Stimulated activated CD8-positive, alpha-beta memory T cell treated with anti-CD3 and anti-CD28 coated beads, Interleukin-7, amount 100 ng/mL, for 48 hours (primary cell): ENCODE data around the gene CEP20.
"Not testable (repeated sequence)": the region's sequence is repeated elsewhere in the genome, so short reads cannot be mapped to it uniquely, and the experiment has no call there.

Source experiments
- DNase-seq, 2 donors: peaks; one replicate each; pipeline ENCODE4 v3.0.0-alpha.2; 2020; ENCODE audit warnings: low read depth in 1 of 2; ENCODE audit errors: extremely low read depth in 1 of 2

The CEP20 gene

DNA sequence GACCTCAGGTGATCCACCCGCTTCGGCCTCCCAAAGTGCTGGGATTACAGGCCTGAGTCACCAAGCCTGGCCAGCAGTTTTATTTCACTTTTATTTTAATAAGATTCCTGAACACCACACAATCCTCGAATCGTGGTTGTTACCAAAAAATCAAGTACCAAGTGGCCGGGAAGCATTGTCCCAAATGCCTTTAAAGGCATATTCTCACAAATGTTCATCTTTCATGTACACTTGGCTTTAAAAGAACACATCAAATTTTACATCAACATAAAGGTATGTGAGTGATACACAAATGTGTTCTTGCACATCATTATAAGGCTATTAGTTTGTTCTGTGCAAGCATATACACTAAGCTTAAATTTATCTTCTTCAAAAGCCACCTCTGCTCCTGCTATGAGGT lies 23.5 kb downstream of the CEP20 start:
- DNase-seq = no peak

DNA sequence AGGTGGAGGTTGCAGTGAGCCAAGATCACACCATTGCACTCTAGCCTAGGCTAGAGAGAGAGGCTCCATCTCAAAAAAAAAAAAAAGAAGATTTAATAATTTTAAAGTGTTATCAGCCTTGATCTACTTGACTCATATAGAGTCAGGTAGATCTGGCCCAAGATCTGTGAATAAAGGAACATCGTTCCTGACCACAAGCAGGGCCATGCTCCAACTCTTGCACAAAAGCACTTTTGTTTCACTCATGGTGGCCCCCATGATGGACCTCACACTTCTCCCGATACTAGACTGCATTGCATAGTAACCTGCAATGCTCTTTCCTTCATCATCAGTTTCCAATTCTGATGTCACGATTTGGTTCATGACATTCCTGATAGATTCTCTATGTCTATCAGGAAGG lies 26.4 kb downstream of the CEP20 start:
- DNase-seq = no peak

DNA sequence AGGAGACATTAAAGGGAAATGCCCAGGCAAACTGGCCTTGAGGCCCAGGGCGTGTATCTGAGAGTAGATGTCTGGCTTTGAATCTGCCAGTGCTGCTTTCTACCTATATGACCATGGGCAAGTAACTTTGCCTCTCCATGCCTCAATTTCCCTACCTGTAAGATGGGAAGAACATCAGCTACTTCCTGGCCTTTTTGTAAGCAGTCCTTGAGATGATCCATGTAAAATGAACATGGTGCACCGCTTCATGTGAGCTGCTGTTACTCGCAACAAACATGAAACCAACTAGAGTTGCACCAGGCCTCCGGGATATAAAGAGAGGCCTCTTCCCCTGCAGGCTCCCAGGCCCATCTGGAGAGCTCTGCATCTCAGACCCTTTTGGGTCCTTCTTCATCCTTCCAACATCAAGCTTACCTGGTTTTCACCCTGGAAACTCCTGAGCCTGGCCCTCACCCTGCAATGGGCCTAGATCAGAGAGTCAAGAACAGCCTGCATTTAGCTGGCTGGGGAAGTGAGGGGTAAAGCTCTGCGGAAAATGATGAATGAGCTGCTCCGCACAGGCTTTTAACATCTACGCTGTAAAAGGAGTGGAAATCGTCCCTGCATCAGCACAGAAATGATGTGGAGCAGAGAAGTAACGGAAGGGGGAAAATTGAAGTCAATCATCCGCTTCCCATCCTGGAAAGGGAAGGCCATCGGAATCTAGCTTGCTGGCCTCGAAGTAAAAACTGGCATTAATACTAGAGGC lies 29.3 kb downstream of the CEP20 start:
- DNase-seq = no peak

DNA sequence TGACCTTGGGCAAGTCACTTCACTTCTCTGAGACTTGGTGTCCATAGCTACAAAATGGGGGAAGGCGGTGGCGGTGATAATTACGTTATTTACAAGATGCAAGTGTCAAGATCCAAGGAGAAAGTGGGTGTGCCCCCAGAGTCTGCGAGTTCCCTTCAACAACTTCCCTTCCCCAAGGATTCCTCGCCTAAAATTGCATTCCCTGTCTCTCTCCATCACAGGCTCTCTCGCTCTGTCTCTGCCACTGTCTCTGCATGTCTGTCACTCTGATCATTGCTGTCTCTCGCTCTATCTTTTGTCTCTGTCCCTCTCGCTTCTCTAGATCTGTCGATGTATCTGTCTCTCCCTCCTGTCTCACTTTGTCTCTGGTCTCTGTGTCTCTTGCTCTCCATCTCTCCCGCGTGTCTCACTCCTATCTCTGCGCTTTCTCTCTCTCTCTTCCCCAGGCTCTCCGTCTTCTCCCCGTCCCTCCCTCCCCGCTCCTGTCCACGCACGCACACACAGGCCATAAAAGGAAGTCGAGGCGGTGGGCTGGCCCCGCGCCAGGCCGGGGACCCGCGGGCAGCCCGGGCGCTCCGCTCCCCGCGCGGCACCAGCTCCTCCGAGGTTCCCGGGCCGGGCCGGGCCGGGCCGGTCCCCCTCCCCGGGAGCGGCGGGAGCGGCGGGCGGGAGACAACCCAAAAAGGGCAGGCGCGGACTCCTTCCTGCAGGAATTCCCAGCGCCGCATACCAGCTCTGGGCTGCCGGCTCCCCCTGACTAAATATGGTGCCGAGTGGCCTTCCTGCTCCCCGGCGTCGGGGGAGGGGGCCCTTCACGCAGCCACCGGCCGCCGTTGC lies 30.5 kb downstream of the CEP20 start:
- DNase-seq = no peak

DNA sequence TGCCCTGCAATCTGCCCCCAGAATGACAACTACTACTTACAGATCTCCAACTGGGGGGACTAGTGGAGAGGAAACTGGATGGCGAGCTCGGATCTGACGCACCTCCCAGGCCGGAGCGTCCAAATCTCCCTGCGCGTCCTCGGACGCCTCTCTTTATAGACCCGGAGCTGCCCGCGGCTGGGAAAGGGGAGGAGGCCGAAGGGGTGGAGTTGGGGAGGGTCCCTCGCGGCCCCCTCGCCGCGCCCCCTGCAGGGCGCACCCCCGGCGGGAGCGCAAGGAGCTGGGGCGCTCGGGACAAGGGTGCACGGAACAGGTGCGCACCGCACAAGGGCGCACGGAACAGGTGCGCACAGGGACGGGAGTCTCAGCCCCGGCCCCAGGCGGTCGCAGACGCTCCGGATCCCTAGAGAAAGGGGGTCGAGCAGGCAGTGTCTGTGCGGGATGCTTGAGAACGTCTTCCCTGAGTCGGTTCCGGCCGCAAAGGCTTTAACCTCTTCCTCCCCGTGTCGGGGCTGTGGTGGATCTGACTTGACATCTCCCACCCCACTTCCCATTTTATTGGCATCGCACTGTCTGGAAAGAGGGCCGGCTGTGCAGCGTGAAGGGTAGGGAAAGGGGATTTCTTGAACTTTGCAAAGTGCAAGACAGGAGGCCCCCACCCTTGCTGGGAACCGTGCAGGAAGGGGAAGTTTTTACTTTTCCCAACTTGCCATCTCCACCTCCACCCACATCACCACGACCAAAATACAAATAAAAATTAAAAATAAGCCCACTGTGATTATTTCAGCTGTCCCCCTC lies 31.3 kb downstream of the CEP20 start, which contains the start of gene MYH11:
TSS of gene MYH11 (minus strand) at position 128 of the 798 bp plus-strand sequence. CDS start 18,776 bp downstream, outside the sequence.
- no peak for DNase-seq

DNA sequence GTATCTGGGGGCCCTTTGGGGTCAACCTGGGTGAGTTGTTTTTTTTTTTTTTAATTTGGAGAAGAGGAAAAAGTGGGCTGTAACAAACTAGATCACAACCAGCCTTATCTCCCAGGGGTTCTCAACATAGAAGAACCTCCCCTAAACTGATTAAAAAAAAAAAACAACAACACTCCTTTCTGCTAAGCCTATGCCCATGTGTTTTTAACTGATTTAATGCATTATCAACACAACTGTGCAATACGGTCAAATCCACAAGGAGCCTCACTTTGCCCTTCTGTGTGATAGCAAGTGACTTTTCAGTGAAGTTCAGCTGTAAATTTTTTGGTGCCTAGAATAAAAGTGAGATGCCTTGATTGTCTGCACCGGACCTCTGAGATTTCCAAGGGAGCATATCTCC lies 32.2 kb downstream of the CEP20 start:
- DNase-seq = no peak

DNA sequence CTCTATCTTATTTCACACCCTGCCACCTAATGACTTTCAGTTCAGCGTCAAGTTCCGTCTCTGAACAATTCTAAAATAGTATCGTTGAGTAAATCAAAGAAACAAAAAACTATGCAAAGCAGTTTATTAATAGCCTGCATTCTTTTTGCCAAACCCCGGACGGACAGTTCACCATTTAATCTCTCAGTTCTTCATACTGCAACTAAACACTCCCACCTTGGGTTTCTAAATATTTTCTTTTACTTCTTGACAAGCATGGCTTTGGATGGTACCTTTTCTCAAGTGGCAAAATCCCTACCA lies 32.7 kb downstream of the CEP20 start:
- no peak for DNase-seq

DNA sequence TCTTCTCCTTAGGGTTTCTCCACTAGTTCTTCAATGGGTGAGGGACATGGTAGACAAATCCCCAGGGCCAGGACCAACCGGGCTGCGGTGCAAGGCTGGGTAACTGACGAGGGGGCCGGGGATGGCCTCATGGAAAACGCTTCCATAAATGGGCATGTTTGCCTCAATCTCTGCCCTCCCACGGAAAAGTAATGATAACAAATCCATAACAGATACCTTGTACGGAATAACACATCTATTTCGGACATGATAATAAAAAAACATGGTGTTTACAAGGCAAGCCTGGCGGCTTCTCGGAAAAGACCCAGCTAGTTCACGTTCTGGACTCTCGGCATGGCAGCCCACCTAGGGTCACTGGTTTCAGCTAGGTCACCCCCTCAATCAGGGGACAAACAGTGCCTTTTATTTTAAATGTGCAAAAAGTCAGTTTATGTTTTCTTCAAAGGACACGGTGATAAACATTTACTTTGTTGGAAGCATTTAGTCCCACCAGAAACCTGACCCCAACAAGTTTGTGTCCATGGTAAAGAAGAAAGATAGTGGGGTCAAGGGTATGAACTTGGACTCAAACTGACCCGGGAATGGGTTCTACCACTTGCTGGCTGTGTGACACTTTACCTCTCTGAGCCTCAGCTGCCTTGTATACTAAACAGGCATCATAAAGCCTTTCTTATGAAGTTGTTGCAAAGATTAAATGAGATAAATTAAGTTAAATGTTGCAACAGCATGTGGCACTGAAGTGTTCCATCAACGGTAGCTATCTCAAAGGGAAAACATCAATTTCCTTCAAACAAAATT lies 33.3 kb downstream of the CEP20 start:
- no peak for DNase-seq

DNA sequence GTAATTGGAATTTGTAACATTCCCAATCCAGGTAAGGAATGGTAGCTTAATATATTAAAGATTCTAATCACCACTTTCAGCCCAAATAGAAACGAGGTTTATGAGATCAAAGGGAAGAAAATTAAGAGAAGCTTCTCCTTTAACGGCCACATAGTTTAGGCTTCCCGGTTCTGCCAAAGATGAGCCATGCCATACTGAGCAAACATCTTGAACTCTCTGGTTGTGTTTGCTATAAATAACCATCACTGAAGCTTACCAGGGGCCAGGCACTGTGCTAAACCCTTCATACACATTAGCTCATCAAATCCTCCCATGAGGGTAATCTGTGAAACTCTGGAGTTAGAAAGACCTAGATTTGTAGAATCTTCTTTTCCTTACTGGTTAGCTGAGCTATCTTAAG lies 34.3 kb downstream of the CEP20 start:
- DNase-seq = no peak

DNA sequence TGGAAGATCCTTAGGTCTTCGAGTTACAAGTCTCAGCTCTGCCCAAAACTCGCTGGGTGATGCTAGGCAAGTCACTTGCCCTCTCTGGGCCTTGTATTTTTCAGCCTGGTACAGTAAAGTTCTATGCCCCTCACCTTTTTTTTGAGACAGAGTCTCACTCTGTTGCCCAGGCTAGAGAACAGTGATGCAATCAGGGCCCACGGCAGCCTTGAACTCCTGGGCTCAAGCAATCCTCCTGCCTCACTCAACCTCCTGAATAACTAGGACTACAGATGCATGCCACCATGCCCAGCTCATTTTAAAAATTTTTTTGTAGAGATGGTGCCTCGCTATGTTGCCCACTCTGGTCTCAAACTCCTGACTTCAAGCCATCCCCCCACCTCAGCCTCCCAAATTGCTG lies 35.4 kb downstream of the CEP20 start:
- no peak for DNase-seq

DNA sequence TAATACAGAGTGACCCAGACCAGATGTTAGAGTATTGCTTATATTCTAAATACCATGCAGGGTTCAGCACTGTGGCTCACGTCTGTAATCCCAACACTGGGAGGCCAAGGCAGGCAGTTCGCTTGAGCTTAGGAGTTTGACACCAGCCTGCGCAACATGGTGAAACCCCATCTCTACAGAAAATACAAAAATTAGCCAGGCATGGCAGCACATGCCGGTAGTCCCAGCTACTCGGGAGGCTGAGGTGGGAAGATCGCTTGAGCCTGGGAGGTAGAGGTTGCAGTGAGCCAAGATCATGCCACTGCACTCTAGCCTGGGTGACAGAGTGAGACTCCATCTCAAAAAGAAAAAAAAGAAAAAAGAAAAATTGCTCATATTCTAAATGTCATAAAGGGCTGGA lies 37.8 kb downstream of the CEP20 start:
- not testable (repeated sequence) for DNase-seq

DNA sequence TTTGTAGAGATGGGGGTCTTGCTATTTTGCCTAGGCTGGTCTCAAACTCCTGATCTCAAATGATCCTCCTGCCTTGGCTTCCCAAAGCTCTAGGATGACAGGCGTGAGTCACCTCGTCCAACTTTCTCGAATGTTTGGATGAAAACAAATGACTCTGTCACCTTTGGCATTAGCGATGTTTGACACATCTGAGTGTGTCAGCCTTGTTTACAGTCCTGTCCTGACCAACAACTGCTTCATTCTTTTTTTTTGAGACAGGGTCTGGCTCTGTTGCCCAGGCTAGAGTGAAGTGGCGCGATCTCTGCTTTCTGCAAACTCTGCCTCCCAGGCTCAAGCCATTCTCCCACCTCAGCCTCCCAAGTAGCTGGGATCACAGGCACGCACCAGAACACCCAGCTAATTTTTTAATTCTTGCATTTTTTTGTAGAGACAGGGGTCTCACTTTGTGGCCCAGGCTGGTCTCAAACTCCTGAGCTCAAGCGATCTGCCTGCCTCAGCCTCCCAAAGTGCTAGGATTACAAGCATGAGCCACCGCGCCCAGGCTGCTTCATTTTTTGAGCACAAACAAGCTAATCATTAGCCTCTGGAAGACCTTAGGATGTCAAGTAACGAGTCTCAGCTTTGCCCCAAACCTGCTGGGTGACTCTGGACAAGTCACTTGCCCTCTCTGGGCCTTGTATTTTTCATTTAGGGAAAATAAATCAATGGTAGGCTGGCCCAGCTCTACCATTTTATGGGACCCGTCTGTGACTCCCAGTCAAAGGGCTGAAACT lies 39.0 kb downstream of the CEP20 start:
- DNase-seq = no peak

DNA sequence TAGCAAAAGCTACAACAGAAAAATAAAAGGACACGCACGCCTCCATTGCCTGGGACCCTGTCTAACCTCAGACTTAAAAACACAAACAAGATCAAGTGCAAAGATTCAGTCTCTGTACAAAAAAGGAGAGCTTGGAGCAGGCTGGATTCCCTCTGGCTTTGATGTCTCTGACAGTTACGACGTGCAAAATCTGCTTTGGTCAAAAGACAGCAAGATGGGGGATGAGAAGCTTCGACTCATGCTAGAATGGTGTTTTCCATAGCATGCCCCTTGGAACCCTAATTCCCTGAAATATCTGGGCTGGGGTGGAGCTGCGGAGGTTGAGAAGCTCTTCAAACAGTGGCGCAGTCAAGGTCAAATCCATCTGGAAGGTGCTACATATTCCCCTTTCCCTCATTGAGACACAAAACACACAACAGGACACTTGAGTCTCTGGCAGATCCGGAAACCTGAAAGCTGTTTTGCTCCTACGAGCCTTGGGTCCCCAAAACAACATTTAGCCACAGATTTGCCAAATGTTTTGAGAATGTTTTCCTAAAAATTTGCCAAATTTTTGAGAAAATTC lies 40.7 kb downstream of the CEP20 start:
- no peak for DNase-seq

DNA sequence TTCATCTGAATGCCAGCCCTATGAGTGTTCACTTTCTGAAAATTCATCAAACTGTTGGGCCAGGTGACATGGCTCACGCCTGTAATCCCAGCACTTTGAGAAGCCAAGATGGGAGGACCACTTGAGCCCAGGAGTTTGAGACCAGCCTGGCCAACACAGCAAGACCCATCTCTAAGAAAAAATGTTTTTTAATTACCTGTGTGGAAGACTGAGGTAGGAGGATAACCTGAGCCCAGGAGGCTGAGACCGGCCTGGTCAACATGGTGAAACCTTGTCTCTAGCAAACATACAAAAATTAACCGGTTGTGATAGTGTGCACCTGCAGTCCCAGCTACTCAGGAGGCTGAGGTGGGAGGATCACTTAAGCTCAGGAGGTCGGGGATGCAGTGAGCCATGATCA lies 41.9 kb downstream of the CEP20 start:
- DNase-seq = no peak

DNA sequence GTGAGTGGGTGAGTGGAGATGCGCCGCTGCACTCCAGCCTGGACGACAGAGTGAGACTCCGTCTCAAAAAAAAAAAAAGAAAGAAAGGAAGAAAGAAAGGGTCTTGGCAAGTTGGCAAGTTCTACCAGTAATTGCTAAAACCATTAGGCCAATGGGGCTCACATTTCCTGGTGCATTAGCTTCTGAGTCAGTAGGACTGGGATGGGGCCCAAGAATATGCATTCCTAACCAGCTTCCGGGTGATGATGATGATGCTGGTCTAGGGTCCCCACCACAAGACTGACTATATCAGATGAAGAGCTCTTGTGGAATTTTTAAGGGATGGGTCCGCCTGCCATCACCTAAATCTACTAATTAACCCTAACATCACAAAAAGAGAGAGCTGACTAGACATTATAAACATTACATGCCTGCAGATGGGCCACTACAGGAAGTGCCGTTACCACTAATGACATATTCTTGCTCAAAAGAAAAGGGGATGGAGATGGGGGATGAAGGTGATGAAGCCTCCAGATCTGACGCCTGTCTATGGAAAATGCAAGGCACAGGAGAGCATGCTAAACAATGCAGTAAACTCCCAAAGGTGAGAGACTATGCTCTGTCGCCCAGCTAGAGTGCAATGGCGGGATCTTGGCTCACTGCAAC lies 44.6 kb downstream of the CEP20 start:
- DNase-seq = no peak

DNA sequence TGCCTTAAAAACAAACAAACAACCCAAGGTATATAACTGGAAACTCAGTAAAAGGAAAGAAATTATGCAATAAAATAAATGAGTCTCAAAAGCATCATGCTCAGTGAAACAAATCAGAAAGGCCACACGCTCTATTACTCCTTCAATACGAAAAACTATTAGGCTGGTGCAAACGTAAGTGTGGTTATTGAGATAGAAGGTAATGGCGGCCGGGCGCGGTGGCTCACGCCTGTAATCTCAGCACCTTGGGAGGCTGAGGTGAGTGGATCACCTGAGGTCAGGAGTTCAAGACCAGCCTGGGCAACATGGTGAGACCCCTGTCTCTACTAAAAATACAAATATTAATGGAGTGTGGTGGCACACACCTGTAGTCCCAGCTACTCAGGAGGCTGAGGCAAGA lies 49.2 kb downstream of the CEP20 start:
- not testable (repeated sequence) for DNase-seq

DNA sequence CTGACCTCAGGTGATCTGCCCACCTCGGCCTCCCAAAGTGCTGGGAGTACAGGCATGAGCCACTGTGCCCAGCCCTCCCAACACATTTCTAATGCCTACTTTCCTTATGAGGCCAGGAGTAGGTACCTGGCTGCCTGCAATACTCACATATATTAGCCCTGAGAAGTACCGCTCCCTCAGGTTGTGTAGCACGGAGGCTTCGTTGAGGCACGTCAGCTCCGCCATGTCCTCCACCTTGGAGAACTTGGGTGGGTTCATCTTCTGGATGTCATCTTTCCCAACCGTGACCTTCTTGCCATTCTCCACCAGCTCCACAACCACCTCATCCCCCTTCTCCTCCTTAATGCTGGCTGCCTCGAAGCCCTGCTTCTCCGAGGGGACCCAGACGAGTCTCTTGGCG lies 50.6 kb downstream of the CEP20 start:
- no peak for DNase-seq

DNA sequence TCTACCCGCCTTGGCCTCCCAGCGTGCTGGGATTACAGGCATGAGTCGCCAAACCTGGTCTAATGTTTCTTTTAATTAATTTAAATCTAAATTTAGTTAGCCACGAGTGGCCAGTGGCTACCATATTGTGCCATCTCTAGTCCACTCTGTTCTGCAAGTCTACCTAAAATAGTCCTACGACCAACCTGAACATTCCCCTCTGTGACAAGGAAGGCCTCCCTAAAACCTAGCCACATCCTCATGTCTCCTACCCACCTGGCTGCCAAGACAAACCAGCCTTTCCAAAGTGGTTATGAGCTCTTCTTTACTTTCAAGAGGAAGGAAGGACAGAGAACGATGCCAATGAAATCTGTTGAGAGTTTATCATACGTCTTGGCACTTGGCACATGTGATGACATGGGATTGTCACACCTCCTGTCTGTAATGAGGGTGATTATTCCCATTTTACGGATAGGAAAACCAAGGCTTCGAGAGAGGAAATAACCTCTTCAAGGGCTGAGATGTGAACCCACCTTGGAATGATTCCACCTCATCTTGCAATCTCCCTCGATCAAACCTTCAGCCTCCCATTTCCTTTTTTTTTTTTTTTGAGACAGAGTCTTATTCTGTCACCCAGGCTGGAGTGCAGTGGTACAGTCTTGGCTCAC lies 51.3 kb downstream of the CEP20 start:
- no peak for DNase-seq

DNA sequence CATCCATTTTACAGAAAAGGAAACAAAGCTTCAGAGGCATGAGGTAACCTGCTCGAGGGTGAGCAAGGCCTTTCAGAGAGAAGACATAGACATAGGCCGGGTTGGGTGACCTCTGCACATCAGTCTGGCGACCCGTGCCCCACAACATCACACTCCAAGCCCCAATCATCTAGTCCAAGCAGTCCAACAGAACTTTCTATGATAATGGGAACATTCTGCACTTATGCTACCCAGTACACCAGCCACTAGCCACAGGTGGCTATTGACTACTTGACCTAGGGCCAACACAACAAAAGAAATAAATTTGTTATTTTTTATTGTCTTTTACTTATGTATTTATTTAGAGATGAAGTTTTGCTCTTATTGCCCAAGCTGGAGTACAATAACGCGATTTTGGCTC lies 52.3 kb downstream of the CEP20 start:
- no peak for DNase-seq
